ENCODE measurements around the gene BRD9. TPM values are rescaled to one million over a fixed set of nuclear protein-coding genes. Genes with fewer than 3 reads are reported as not detected.

The BRD9 gene
- total RNA-seq, 2 donors from 2014 or later = 18.9 to 47.1 TPM

- H3K4me1 ChIP-seq = peaks cover 9% of the 10 kb centered on the region
- no peak for ATAC-seq
- H3K27ac ChIP-seq = no peak overlapping the region
- intact Hi-C loops (cut with DNase I) = no loop called here
- no peak for DNase-seq
- no peaks in the 10 kb centered on the region for H3K9me3 ChIP-seq
- peaks cover 6 to 13% of the 10 kb centered on the region in 2 donors for H3K36me3 ChIP-seq (replicated peaks in 1 of 2; ENCODE audit: insufficient read depth in 1 of 2, low read depth in 2 of 2)
- TF ChIP-seq CTCF (IDR thresholded peaks at IDR 0.05) (no peak), POLR2A (IDR thresholded peaks at IDR 0.05) (no peak)
- no peak overlapping the region for H3K4me3 ChIP-seq
- H3K27me3 ChIP-seq = no peaks in the 10 kb centered on the region
- 90 to 95% methylated on average over 15 of the region's 15 CpGs for WGBS, 2 donors
These were observed 32.0 kb downstream of the BRD9 start for GRCh38 chr5:860506-861150.

- intact Hi-C loops (cut with DNase I) = no loop called here
- peaks cover 6 to 8% of the 10 kb centered on the region in 2 donors for H3K36me3 ChIP-seq (replicated peaks in 1 of 2; ENCODE audit: insufficient read depth in 1 of 2, low read depth in 2 of 2)
- H3K4me1 ChIP-seq = peaks cover 9% of the 10 kb centered on the region
- no peak for TF ChIP-seq CTCF (IDR thresholded peaks at IDR 0.05)
- TF ChIP-seq POLR2A (IDR thresholded peaks at IDR 0.05) = no peak
- no peak overlapping the region for H3K4me3 ChIP-seq
- no peak for DNase-seq
- H3K27me3 ChIP-seq = no peaks in the 10 kb centered on the region
- H3K27ac ChIP-seq = no peak overlapping the region
- ATAC-seq = no peak
- WGBS, 2 donors = 88 to 94% methylated on average over 4 to 16 of the region's 16 CpGs
- no peaks in the 10 kb centered on the region for H3K9me3 ChIP-seq
These were observed 32.8 kb downstream of the BRD9 start for GRCh38 chr5:859798-860296.

- Histone ChIP-seq H3K27ac (no peak overlapping the region), H3K4me3 (no peak overlapping the region), H3K9me3 (no peaks in the 10 kb centered on the region), H3K36me3 (replicated peaks in 1 of 2; ENCODE audit: insufficient read depth in 1 of 2, low read depth in 2 of 2) (peaks cover 5 to 6% of the 10 kb centered on the region in 2 donors), H3K4me1 (peaks cover 9% of the 10 kb centered on the region), H3K27me3 (no peaks in the 10 kb centered on the region)
- intact Hi-C loops (cut with DNase I) = no loop called here
- TF ChIP-seq POLR2A (IDR thresholded peaks at IDR 0.05) (no peak), CTCF (IDR thresholded peaks at IDR 0.05) (no peak)
- ATAC-seq (no peak), DNase-seq (no peak)
- 77 to 83% methylated on average over 16 of the region's 16 CpGs for WGBS, 2 donors
These were observed 33.2 kb downstream of the BRD9 start for GRCh38 chr5:859391-859790.

GRCh38 chr5:858726-859125, 33.9 kb downstream of the BRD9 start:
- Histone ChIP-seq H3K27me3 (no peaks in the 10 kb centered on the region), H3K4me1 (peaks cover 9% of the 10 kb centered on the region), H3K27ac (no peak overlapping the region), H3K4me3 (no peak overlapping the region), H3K9me3 (no peaks in the 10 kb centered on the region), H3K36me3 (replicated peaks in 1 of 2; ENCODE audit: insufficient read depth in 1 of 2, low read depth in 2 of 2) (peaks cover 4% of the 10 kb centered on the region in 2 donors)
- intact Hi-C loops (cut with DNase I) = no loop called here
- 85 to 90% methylated on average over 11 of the region's 11 CpGs for WGBS, 2 donors
- TF ChIP-seq CTCF (IDR thresholded peaks at IDR 0.05) = no peak
- TF ChIP-seq POLR2A (IDR thresholded peaks at IDR 0.05) = no peak
- DNase-seq = no peak
- no peak for ATAC-seq

Data from body of pancreas (tissue), 4 donors.